OCI-LY1 (cell line): ENCODE data around the gene PAFAH1B2.

ENCODE experiments used
- H2AFZ ChIP-seq: fragments of 200-600 bp; sonication (generic), shearing (Covaris generic); 2 replicates; pipeline ENCODE4 v1.6.0; 2014; ENCODE audit warnings: antibody characterized with exemption, mild to moderate bottlenecking, low read length
- H3F3A ChIP-seq: fragments of 200-600 bp; sonication (generic), shearing (Covaris generic); 2 replicates; pipeline ENCODE4 v1.6.0; 2014; ENCODE audit warnings: mild to moderate bottlenecking, antibody characterized with exemption, low read length, moderate library complexity; ENCODE audit not compliant: insufficient read depth
- H3K27ac ChIP-seq: fragments of 200-600 bp; sonication (generic); 2 replicates; pipeline ENCODE4 v1.5.1; 2014; ENCODE audit warnings: low read length, mixed run types, mild to moderate bottlenecking, low read depth; ENCODE audit not compliant: poor library complexity, severe bottlenecking
- H3K27me3 ChIP-seq: fragments of 200-600 bp; sonication (generic); 2 replicates; pipeline ENCODE4 v1.6.0; 2014; ENCODE audit warnings: antibody characterized with exemption, mild to moderate bottlenecking, low read length, moderate library complexity; ENCODE audit not compliant: insufficient read depth
- H3K36me3 ChIP-seq: fragments of 200-600 bp; sonication (generic); 2 replicates; pipeline ENCODE4 v1.6.1; 2014; ENCODE audit warnings: mild to moderate bottlenecking, antibody characterized with exemption, low read length, moderate library complexity, mixed read lengths; ENCODE audit not compliant: insufficient read depth
- H3K4me1 ChIP-seq: fragments of 200-600 bp; sonication (generic); 2 replicates; pipeline ENCODE4 v1.5.1; 2014; ENCODE audit warnings: mild to moderate bottlenecking, low read length, moderate library complexity; ENCODE audit not compliant: insufficient read depth, severe bottlenecking
- H3K4me2 ChIP-seq: fragments of 200-600 bp; sonication (generic), shearing (Covaris generic); 2 replicates; pipeline ENCODE4 v1.6.1; 2014; ENCODE audit warnings: low read length
- H3K4me3 ChIP-seq: fragments of 200-600 bp; sonication (generic); 2 replicates; pipeline ENCODE4 v1.5.1; 2014; ENCODE audit warnings: low read length, low read depth, mild to moderate bottlenecking, mixed read lengths; ENCODE audit not compliant: poor library complexity, severe bottlenecking
- H3K79me2 ChIP-seq: fragments of 200-600 bp; shearing (Covaris generic); 2 replicates; pipeline ENCODE4 v1.6.1; 2016; ENCODE audit warnings: mixed run types, low read length, mixed read lengths; ENCODE audit not compliant: insufficient read depth
- H3K9ac ChIP-seq: fragments of 200-600 bp; sonication (generic), shearing (Covaris generic); 2 replicates; pipeline ENCODE4 v1.6.1; 2014; ENCODE audit warnings: mild to moderate bottlenecking, low read length, mixed read lengths
- H3K9me2 ChIP-seq: fragments of 200-600 bp; sonication (generic), shearing (Covaris generic); 2 replicates; pipeline ENCODE4 v1.6.1; 2014; ENCODE audit warnings: low read depth, mild to moderate bottlenecking, low read length, mixed read lengths
- H3K9me3 ChIP-seq: fragments of 200-600 bp; shearing (Covaris generic); 2 replicates; pipeline ENCODE4 v1.6.1; 2014; ENCODE audit warnings: low read length, mixed read lengths
- H4K20me1 ChIP-seq: fragments of 200-600 bp; sonication (generic), shearing (Covaris generic); 2 replicates; pipeline ENCODE4 v1.6.0; 2016; ENCODE audit warnings: mild to moderate bottlenecking, low read length; ENCODE audit not compliant: insufficient read depth
- EZH2 ChIP-seq: fragments of 200-600 bp; sonication (generic), shearing (Covaris generic); IDR thresholded peaks from 2 replicates; pipeline ENCODE4 v1.8.0; 2017; ENCODE audit warnings: borderline replicate concordance, mixed run types, mild to moderate bottlenecking, antibody characterized with exemption, low read length, moderate library complexity, mixed read lengths
- TF ChIP-seq, protein P1 (sequence below): fragments of 200-600 bp; sonication (generic), shearing (Covaris generic); IDR thresholded peaks from 2 replicates; pipeline ENCODE4 v1.5.1; 2017; ENCODE audit warnings: mild to moderate bottlenecking, antibody characterized with exemption, low read length, moderate library complexity, mixed read lengths

PAFAH1B2 gene

GRCh38 chr11:117175104-117175503 lies 31.0 kb downstream of the PAFAH1B2 start:
- H3K27ac ChIP-seq: no peak overlapping the region
- H3K9me2 ChIP-seq: no peaks in the 10 kb centered on the region
- peaks cover 23% of the 10 kb centered on the region for H3K36me3 ChIP-seq
- H3F3A ChIP-seq: no peaks in the 10 kb centered on the region
- peaks cover 18% of the 10 kb centered on the region for H3K4me1 ChIP-seq
- no peak overlapping the region for H3K9ac ChIP-seq
- H4K20me1 ChIP-seq: no peaks in the 10 kb centered on the region
- no peak overlapping the region for H3K4me3 ChIP-seq
- no peaks in the 10 kb centered on the region for H3K79me2 ChIP-seq
- H3K4me2 ChIP-seq: no peak overlapping the region
- TF ChIP-seq EZH2: no peak
- TF ChIP-seq, protein P1, sequence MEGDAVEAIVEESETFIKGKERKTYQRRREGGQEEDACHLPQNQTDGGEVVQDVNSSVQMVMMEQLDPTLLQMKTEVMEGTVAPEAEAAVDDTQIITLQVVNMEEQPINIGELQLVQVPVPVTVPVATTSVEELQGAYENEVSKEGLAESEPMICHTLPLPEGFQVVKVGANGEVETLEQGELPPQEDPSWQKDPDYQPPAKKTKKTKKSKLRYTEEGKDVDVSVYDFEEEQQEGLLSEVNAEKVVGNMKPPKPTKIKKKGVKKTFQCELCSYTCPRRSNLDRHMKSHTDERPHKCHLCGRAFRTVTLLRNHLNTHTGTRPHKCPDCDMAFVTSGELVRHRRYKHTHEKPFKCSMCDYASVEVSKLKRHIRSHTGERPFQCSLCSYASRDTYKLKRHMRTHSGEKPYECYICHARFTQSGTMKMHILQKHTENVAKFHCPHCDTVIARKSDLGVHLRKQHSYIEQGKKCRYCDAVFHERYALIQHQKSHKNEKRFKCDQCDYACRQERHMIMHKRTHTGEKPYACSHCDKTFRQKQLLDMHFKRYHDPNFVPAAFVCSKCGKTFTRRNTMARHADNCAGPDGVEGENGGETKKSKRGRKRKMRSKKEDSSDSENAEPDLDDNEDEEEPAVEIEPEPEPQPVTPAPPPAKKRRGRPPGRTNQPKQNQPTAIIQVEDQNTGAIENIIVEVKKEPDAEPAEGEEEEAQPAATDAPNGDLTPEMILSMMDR: no peak
- no peaks in the 10 kb centered on the region for H3K9me3 ChIP-seq
- H3K27me3 ChIP-seq: no peaks in the 10 kb centered on the region
- no peak overlapping the region for H2AFZ ChIP-seq

DNA sequence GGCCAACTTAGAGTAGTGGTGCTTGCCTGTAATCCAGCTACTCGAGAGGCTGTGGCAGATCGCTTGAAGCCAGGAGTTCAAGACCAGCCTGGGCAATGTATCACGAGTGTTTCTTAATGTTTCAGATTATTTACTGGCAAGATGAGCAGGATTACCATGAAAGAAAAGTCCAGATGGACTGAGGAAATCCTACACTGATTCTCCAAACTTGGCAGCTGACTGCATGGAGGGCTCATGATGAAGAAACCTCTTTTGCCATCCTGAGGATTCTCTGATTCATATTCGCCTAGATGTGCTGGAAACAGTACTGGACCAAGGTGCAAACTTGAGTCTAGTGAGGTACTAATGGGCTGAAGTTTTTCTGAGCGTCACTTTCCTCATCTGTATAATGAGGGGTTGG lies 31.7 kb downstream of the PAFAH1B2 start:
- H3K79me2 ChIP-seq: no peaks in the 10 kb centered on the region
- H3K9me2 ChIP-seq: no peaks in the 10 kb centered on the region
- no peaks in the 10 kb centered on the region for H3K27me3 ChIP-seq
- H3K9me3 ChIP-seq: no peaks in the 10 kb centered on the region
- peaks cover 16% of the 10 kb centered on the region for H3K36me3 ChIP-seq
- peaks cover 25% of the 10 kb centered on the region for H3K4me1 ChIP-seq
- H3K4me2 ChIP-seq: no peak overlapping the region
- no peak overlapping the region for H3K27ac ChIP-seq
- TF ChIP-seq EZH2: no peak
- TF ChIP-seq, protein P1: no peak
- no peak overlapping the region for H3K4me3 ChIP-seq
- H4K20me1 ChIP-seq: no peaks in the 10 kb centered on the region
- H3F3A ChIP-seq: no peaks in the 10 kb centered on the region
- H2AFZ ChIP-seq: no peak overlapping the region
- no peak overlapping the region for H3K9ac ChIP-seq

GRCh38 chr11:117176186-117176585 lies 32.1 kb downstream of the PAFAH1B2 start:
- H3F3A ChIP-seq: no peaks in the 10 kb centered on the region
- no peaks in the 10 kb centered on the region for H4K20me1 ChIP-seq
- no peak overlapping the region for H3K27ac ChIP-seq
- H3K27me3 ChIP-seq: no peaks in the 10 kb centered on the region
- no peak overlapping the region for H2AFZ ChIP-seq
- H3K36me3 ChIP-seq: peaks cover 12% of the 10 kb centered on the region
- no peaks in the 10 kb centered on the region for H3K79me2 ChIP-seq
- H3K9me2 ChIP-seq: no peaks in the 10 kb centered on the region
- H3K4me1 ChIP-seq: peaks cover 29% of the 10 kb centered on the region
- no peaks in the 10 kb centered on the region for H3K9me3 ChIP-seq
- H3K4me3 ChIP-seq: no peak overlapping the region
- no peak overlapping the region for H3K4me2 ChIP-seq
- H3K9ac ChIP-seq: no peak overlapping the region
- no peak for TF ChIP-seq EZH2

- Histone ChIP-seq H3K9me2 (no peaks in the 10 kb centered on the region), H3K27ac (peak overlapping the region; percentile 6), H3K27me3 (no peaks in the 10 kb centered on the region), H3F3A (no peaks in the 10 kb centered on the region), H3K36me3 (peaks cover 9% of the 10 kb centered on the region; the same call in 1 of the 2 replicates), H2AFZ (no peak overlapping the region), H3K4me2 (peak overlapping the region; percentile 98), H3K9me3 (no peaks in the 10 kb centered on the region), H3K9ac (peak overlapping the region; percentile 15; the same call in 1 of the 2 replicates), H3K4me3 (peak overlapping the region; percentile 89), H3K79me2 (no peaks in the 10 kb centered on the region), H3K4me1 (peaks cover 32% of the 10 kb centered on the region), H4K20me1 (no peaks in the 10 kb centered on the region)
- TF ChIP-seq, protein P1: no peak
- TF ChIP-seq EZH2: no peak
These were observed 33.6 kb downstream of the PAFAH1B2 start for GRCh38 chr11:117177534-117178209.
